Measurements from ENCODE around the gene OXT.

GRCh38 chr20:3105256-3106137 is 34.1 kb downstream of the OXT start:
- TF ChIP-seq POLR2AphosphoS5 (IDR thresholded peaks at IDR 0.05; ENCODE audit: borderline replicate concordance, low read depth, low read length) (no peak), EZH2 (IDR thresholded peaks at IDR 0.05) (no peak)

Data from SK-N-MC (cell line).